Ishikawa (cell line): Measurements from ENCODE around the gene PNPLA7.

ENCODE experiments used
- CEBPB ChIP-seq: IDR thresholded peaks from 2 replicates; pipeline ENCODE4 v1.6.1; 2012
- CREB1 ChIP-seq: IDR thresholded peaks from 2 replicates; pipeline ENCODE4 v1.6.1; 2012; ENCODE audit warnings: low read depth
- EGR1 ChIP-seq: IDR thresholded peaks from 2 replicates; pipeline ENCODE4 v1.6.1; 2012
- EP300 ChIP-seq: IDR thresholded peaks from 2 replicates; pipeline ENCODE4 v1.6.1; 2012; ENCODE audit warnings: borderline replicate concordance
- FOXM1 ChIP-seq: IDR thresholded peaks from 2 replicates; pipeline ENCODE4 v1.6.1; 2012; ENCODE audit warnings: low read depth, borderline replicate concordance
- MAX ChIP-seq: IDR thresholded peaks from 2 replicates; pipeline ENCODE4 v1.6.1; 2012
- NFIC ChIP-seq: IDR thresholded peaks from 2 replicates; pipeline ENCODE4 v1.6.1; 2012
- RAD21 ChIP-seq: IDR thresholded peaks from 2 replicates; pipeline ENCODE4 v1.6.1; 2012; ENCODE audit warnings: low read depth
- REST ChIP-seq: IDR thresholded peaks from 2 replicates; pipeline ENCODE4 v1.6.1; 2012; ENCODE audit warnings: low read depth, mild to moderate bottlenecking
- TAF1 ChIP-seq: IDR thresholded peaks from 2 replicates; pipeline ENCODE4 v1.6.1; 2012; ENCODE audit warnings: low read depth, mild to moderate bottlenecking
- TCF12 ChIP-seq: IDR thresholded peaks from 2 replicates; pipeline ENCODE4 v1.6.1; 2012; ENCODE audit warnings: low read depth
- TEAD4 ChIP-seq: IDR thresholded peaks from 2 replicates; pipeline ENCODE4 v1.6.1; 2012
- USF1 ChIP-seq: IDR thresholded peaks from 2 replicates; pipeline ENCODE4 v1.6.1; 2012
- YY1 ChIP-seq: IDR thresholded peaks from 2 replicates; pipeline ENCODE4 v1.6.1; 2012; ENCODE audit warnings: low read depth
- ZBTB7A ChIP-seq: IDR thresholded peaks from 2 replicates; pipeline ENCODE4 v1.6.1; 2012; ENCODE audit warnings: low read depth

The PNPLA7 gene

DNA sequence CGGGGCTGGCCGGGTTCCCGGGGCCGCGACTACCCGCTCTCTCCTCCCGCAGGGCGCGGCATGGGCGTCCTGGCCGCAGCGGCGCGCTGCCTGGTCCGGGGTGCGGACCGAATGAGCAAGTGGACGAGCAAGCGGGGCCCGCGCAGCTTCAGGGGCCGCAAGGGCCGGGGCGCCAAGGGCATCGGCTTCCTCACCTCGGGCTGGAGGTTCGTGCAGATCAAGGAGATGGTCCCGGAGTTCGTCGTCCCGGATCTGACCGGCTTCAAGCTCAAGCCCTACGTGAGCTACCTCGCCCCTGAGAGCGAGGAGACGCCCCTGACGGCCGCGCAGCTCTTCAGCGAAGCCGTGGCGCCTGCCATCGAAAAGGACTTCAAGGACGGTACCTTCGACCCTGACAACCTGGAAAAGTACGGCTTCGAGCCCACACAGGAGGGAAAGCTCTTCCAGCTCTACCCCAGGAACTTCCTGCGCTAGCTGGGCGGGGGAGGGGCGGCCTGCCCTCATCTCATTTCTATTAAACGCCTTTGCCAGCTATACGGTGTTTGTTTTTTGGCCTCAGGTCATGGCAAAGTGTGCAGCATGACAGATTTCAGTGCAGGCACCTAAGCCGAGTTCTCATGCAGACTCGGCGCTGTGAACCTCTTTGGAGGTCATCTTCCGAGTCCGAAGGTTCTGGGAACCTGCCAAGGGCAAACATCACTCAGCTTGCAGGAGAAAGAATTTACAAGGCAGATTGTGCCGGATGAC is 2.0 kb upstream of the PNPLA7 start:
- TF ChIP-seq EGR1 = no peak
- no peak for TF ChIP-seq REST
- TF ChIP-seq TAF1 = 0 out of 2 replicates have a peak, but pooled peaks have one; percentile 25
- TF ChIP-seq MAX = peak; percentile 11
- no peak for TF ChIP-seq ZBTB7A

GRCh38 chr9:137551264-137552021 is 1.2 kb upstream of the PNPLA7 start, which contains the start of gene MRPL41:
Gene MRPL41, plus strand, starts transcription at chr9:137551879. Its CDS starts 203 bp downstream, at chr9:137552082.
- TF ChIP-seq REST (no peak), CREB1 (no peak), FOXM1 (no peak), CEBPB (no peak), USF1 (no peak), TCF12 (no peak; the same call in 1 of the 2 replicates), NFIC (no peak), TAF1 (peak; percentile 78; the same call in 1 of the 2 replicates), EP300 (no peak), EGR1 (no peak), MAX (peak; percentile 57), YY1 (no peak), TEAD4 (no peak), RAD21 (peak; percentile 19; the same call in 1 of the 2 replicates), ZBTB7A (peak; percentile 94)

- TF ChIP-seq YY1 = no peak
- no peak for TF ChIP-seq TEAD4
- no peak for TF ChIP-seq ZBTB7A
Measured at GRCh38 chr9:137547687-137548543, 2.3 kb downstream of the PNPLA7 start.

DNA sequence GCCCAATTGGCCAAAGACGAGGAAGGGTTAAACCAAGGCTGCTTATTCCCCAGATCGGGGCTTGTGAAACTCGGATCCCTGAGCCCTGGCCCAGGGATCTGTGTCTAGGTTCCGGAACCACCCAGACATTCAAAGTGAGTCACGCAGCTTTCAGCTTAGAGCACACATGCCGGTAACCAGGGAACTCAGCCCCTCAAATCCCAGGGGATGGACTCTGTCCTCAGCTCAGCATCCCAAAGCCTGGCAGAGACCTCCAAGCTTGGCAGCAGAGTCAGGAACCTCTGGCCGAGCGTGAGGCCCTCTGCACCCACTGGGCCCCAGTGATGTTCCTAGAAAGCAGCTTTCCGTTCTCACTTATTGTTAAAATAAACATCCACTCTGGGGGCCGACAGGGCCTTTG is 5.1 kb downstream of the PNPLA7 start:
- TF ChIP-seq USF1 (no peak), MAX (no peak), EGR1 (no peak), REST (no peak), TCF12 (no peak), CREB1 (no peak), FOXM1 (no peak), YY1 (no peak), TEAD4 (no peak), NFIC (no peak)
